CD8-positive, alpha-beta memory T cell (primary cell): ENCODE results near the gene MLH1. TPM values are rescaled to one million over a fixed set of nuclear protein-coding genes. Genes with fewer than 3 reads are reported as not detected.
A peak's percentile ranks its signal among the peaks of the same experiment; 100 is the strongest.

ENCODE experiments used
- CTCF ChIA-PET: fragments of 350-600 bp; sonication (Branson Sonifier 250); formaldehyde crosslinking; loops from one replicate; lab custom pipeline; 2021; ENCODE audit warnings: antibody characterized with exemption; lab: Charles Lee
- POLR2A ChIA-PET: fragments of 350-600 bp; sonication (Branson Sonifier 250); formaldehyde crosslinking; loops from one replicate; lab custom pipeline; 2021; ENCODE audit warnings: antibody characterized with exemption; lab: Charles Lee
- DNase-seq, 5 donors: peaks; one replicate each; pipeline versions ENCODE4 v3.0.0 to v3.0.0-alpha.2; 2020 to 2022; ENCODE audit warnings: mixed read lengths in 1 of 5
- H3K27ac ChIP-seq: one replicate; pipeline ENCODE4 v1.7.0; 2013; ENCODE audit warnings: low read depth, mild to moderate bottlenecking, low read length, moderate library complexity
- H3K27me3 ChIP-seq: 2 replicates; pipeline ENCODE4 v1.7.0; 2013; ENCODE audit warnings: low read length, mild to moderate bottlenecking; ENCODE audit not compliant: insufficient read depth, poor library complexity, severe bottlenecking
- H3K36me3 ChIP-seq: 2 replicates; pipeline ENCODE4 v1.7.0; 2013; ENCODE audit warnings: mild to moderate bottlenecking, low read length, moderate library complexity; ENCODE audit not compliant: insufficient read depth
- H3K4me1 ChIP-seq: 2 replicates; pipeline ENCODE4 v1.7.0; 2013; ENCODE audit warnings: mild to moderate bottlenecking, low read length, moderate library complexity; ENCODE audit not compliant: insufficient read depth
- H3K4me3 ChIP-seq: 2 replicates; pipeline ENCODE4 v1.7.0; 2013; ENCODE audit warnings: mild to moderate bottlenecking, low read length
- H3K9me3 ChIP-seq: 2 replicates; pipeline ENCODE4 v1.7.0; 2013; ENCODE audit warnings: mild to moderate bottlenecking, low read length
- H3K27ac Mint-ChIP-seq, 8 donors: one replicate each; pipeline ENCODE4 v1.8.0; 2020 to 2021; ENCODE audit warnings: mixed read lengths in 8 of 8, mild to moderate bottlenecking in 6 of 8, inconsistent platforms in 3 of 8, moderate library complexity in 3 of 8
- H3K27me3 Mint-ChIP-seq, 2 donors: one replicate each; pipeline ENCODE4 v1.8.0; 2020 to 2021; ENCODE audit warnings: mixed read lengths in 2 of 2, mild to moderate bottlenecking in 1 of 2, moderate library complexity in 1 of 2
- H3K36me3 Mint-ChIP-seq, 3 donors: one replicate each; pipeline ENCODE4 v1.8.0; 2020 to 2021; ENCODE audit warnings: mixed read lengths in 3 of 3, inconsistent platforms in 1 of 3, mild to moderate bottlenecking in 1 of 3
- H3K4me1 Mint-ChIP-seq, 3 donors: one replicate each; pipeline ENCODE4 v1.8.0; 2020 to 2021; ENCODE audit warnings: mixed read lengths in 3 of 3, inconsistent platforms in 1 of 3, mild to moderate bottlenecking in 1 of 3
- H3K4me3 Mint-ChIP-seq, 7 donors: one replicate each; pipeline ENCODE4 v1.8.0; 2020 to 2021; ENCODE audit warnings: mixed read lengths in 7 of 7, mild to moderate bottlenecking in 6 of 7, moderate library complexity in 4 of 7, inconsistent platforms in 2 of 7
- H3K9me3 Mint-ChIP-seq, 5 donors: one replicate each; pipeline ENCODE4 v1.8.0; 2020 to 2022; ENCODE audit warnings: mixed read lengths in 5 of 5, mild to moderate bottlenecking in 3 of 5, moderate library complexity in 2 of 5, inconsistent platforms in 1 of 5
- polyA plus RNA-seq: library from polyadenylated mRNA; unstranded; fragments of 300-500 nt; fragmentation: Illumina TruSeq; gene quantifications from one replicate; pipeline ENCODE4 v1.2.3, GENCODE V29; 2021
- total RNA-seq, 2 experiments: library from RNA; stranded (reverse); gene quantifications; one replicate each; pipeline ENCODE4 v1.2.3, GENCODE V29; 2021

Gene MLH1
- total and polyA plus RNA-seq, 3 experiments from 2014 or later, result 19.5 to 73.2 (median 66.4) TPM

- no peak overlapping the region for H3K27ac ChIP-seq
- H3K9me3 ChIP-seq, result no peaks in the 10 kb centered on the region
- ChIA-PET CTCF (interaction anchor here (1.1 kb wide), 1 partner anchor 10 kb away, joined by 3 read pairs; no protein-coding TSS in a partner anchor), POLR2A (no interaction called here)
- no peak for DNase-seq
- no peaks in the 10 kb centered on the region for H3K4me1 ChIP-seq
- peaks cover 0 to 2% (median 0%) of the 10 kb centered on the region in 3 donors for H3K4me1 Mint-ChIP-seq
- no peak overlapping the region for H3K4me3 ChIP-seq
- no peaks in the 10 kb centered on the region for H3K27me3 Mint-ChIP-seq
- peak overlapping the region in 2 of 8 donors; percentile 67 to 71 for H3K27ac Mint-ChIP-seq
- H3K9me3 Mint-ChIP-seq, result no peaks in the 10 kb centered on the region
- no peak overlapping the region for H3K4me3 Mint-ChIP-seq
- no peaks in the 10 kb centered on the region for H3K27me3 ChIP-seq
- H3K36me3 ChIP-seq, result peaks cover 38% of the 10 kb centered on the region
- H3K36me3 Mint-ChIP-seq, result peaks cover 21 to 85% (median 26%) of the 10 kb centered on the region in 3 donors
Measured at GRCh38 chr3:37014620-37015019, 21.3 kb downstream of the MLH1 start.

DNA sequence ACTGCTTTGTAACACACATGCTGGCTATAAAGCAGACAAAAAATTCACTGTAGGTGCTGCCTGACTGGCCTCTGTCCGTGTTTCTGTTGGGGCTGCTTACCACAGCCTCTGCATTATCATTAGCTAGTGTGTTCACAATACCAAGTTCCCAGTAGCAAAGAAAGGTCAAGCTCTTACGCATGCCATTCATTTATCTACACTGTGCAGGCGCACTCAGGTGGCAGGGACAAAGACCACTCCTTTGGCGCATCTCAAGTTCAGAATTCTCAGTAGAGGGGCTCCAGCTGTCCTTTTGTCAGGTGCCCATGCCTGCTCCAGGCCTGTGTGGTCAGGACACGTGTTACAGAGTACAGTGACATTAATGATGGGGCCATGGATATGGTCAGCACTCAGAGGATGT is 22.3 kb downstream of the MLH1 start:
- Histone ChIP-seq H3K27me3 (no peaks in the 10 kb centered on the region), H3K4me3 (no peak overlapping the region), H3K4me1 (no peaks in the 10 kb centered on the region), H3K9me3 (no peaks in the 10 kb centered on the region), H3K27ac (no peak overlapping the region), H3K36me3 (peaks cover 46% of the 10 kb centered on the region)
- Mint-ChIP-seq H3K36me3 (peaks cover 21 to 92% (median 29%) of the 10 kb centered on the region in 3 donors), H3K27ac (peak overlapping the region in 2 of 8 donors; percentile 23 to 31), H3K4me1 (peaks cover 0 to 2% (median 0%) of the 10 kb centered on the region in 3 donors), H3K4me3 (no peak overlapping the region), H3K27me3 (no peaks in the 10 kb centered on the region), H3K9me3 (no peaks in the 10 kb centered on the region)
- CTCF ChIA-PET, result interaction anchor here (1.1 kb wide), 1 partner anchor 9 kb away, joined by 3 read pairs; no protein-coding TSS in a partner anchor
- DNase-seq, result no peak
- POLR2A ChIA-PET, result no interaction called here

DNA sequence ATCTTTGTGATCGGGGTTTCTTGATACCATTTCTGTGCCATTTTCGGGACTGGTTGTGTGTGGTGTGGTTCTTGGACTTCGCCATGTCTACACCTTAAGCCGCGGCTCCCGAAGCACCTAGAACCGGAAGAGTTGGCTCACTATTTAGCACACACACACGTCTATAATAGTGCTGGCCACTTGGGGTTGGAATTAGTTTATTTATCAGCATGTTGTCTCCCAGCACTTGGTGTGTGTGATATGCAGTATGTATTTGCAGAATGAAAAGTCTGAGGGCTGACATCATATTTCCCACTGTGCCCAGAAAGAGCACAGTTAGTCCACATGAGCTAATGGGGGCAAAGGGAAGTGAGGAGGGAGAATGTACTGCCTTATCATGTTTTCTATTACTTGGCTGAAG is 23.6 kb downstream of the MLH1 start:
- Mint-ChIP-seq H3K4me1 (peaks cover 0 to 2% (median 0%) of the 10 kb centered on the region in 3 donors), H3K27ac (peak overlapping the region in 1 of 8 donors; percentile 54), H3K27me3 (no peaks in the 10 kb centered on the region), H3K36me3 (peaks cover 13 to 94% (median 27%) of the 10 kb centered on the region in 3 donors), H3K9me3 (no peaks in the 10 kb centered on the region), H3K4me3 (no peak overlapping the region)
- H3K4me3 ChIP-seq, result no peak overlapping the region
- no peaks in the 10 kb centered on the region for H3K27me3 ChIP-seq
- H3K27ac ChIP-seq, result no peak overlapping the region
- H3K36me3 ChIP-seq, result peaks cover 55% of the 10 kb centered on the region
- no peaks in the 10 kb centered on the region for H3K4me1 ChIP-seq
- no peak for DNase-seq
- ChIA-PET POLR2A (no interaction called here), CTCF (no interaction called here)
- H3K9me3 ChIP-seq, result no peaks in the 10 kb centered on the region

GRCh38 chr3:37017683-37018082 is 24.4 kb downstream of the MLH1 start:
- Mint-ChIP-seq H3K27me3 (no peaks in the 10 kb centered on the region), H3K27ac (peak overlapping the region in 1 of 8 donors; percentile 8), H3K9me3 (no peaks in the 10 kb centered on the region), H3K4me3 (no peak overlapping the region), H3K4me1 (peaks cover 0 to 2% (median 0%) of the 10 kb centered on the region in 3 donors), H3K36me3 (peaks cover 8 to 94% (median 30%) of the 10 kb centered on the region in 3 donors)
- H3K4me3 ChIP-seq, result no peak overlapping the region
- no peak overlapping the region for H3K27ac ChIP-seq
- H3K9me3 ChIP-seq, result no peaks in the 10 kb centered on the region
- no peaks in the 10 kb centered on the region for H3K4me1 ChIP-seq
- ChIA-PET POLR2A (no interaction called here), CTCF (no interaction called here)
- no peak for DNase-seq
- H3K36me3 ChIP-seq, result peaks cover 48% of the 10 kb centered on the region
- no peaks in the 10 kb centered on the region for H3K27me3 ChIP-seq

DNA sequence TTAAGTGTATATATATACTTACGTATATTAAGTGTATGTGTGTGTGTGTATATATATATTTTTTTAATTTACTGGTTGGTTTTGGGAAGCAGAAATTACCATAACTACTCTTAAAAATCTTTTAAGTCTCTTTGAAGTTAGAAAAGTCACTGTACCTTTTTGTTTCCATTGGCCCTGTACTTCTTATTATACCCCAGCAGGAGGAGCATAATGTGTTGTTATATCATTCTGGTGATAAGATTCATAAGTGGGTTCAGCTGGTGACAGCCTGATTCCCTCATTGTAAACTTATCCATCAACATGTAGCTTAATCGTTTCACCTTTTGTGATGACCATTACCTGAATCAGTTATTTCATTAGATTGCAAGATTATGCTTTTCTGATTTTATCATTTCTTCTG is 30.8 kb downstream of the MLH1 start:
- no peaks in the 10 kb centered on the region for H3K27me3 ChIP-seq
- no peak overlapping the region for H3K27ac ChIP-seq
- Mint-ChIP-seq H3K4me3 (no peak overlapping the region), H3K36me3 (peaks cover 11 to 95% (median 34%) of the 10 kb centered on the region in 3 donors), H3K27me3 (no peaks in the 10 kb centered on the region), H3K27ac (no peak overlapping the region), H3K9me3 (no peaks in the 10 kb centered on the region), H3K4me1 (peaks cover 0 to 4% (median 0%) of the 10 kb centered on the region in 3 donors)
- CTCF ChIA-PET, result interaction anchor here (0.7 to 2.3 kb wide), 5 partner anchors 9 to 232 kb away, joined by 3 to 6 read pairs (median 3); no protein-coding TSS in a partner anchor
- peaks cover 37% of the 10 kb centered on the region for H3K36me3 ChIP-seq
- no peak for DNase-seq
- H3K4me1 ChIP-seq, result no peaks in the 10 kb centered on the region
- H3K9me3 ChIP-seq, result no peaks in the 10 kb centered on the region
- POLR2A ChIA-PET, result no interaction called here
- no peak overlapping the region for H3K4me3 ChIP-seq

- Mint-ChIP-seq H3K27ac (peak overlapping the region in 2 of 8 donors; percentile 17 to 68), H3K4me3 (no peak overlapping the region), H3K9me3 (no peaks in the 10 kb centered on the region), H3K27me3 (no peaks in the 10 kb centered on the region), H3K36me3 (peaks cover 11 to 92% (median 31%) of the 10 kb centered on the region in 3 donors), H3K4me1 (peaks cover 0 to 4% (median 0%) of the 10 kb centered on the region in 3 donors)
- POLR2A ChIA-PET, result no interaction called here
- Histone ChIP-seq H3K36me3 (peaks cover 42% of the 10 kb centered on the region), H3K27me3 (no peaks in the 10 kb centered on the region), H3K9me3 (no peaks in the 10 kb centered on the region), H3K4me3 (no peak overlapping the region), H3K27ac (no peak overlapping the region), H3K4me1 (no peaks in the 10 kb centered on the region)
- no peak for DNase-seq
- CTCF ChIA-PET, result interaction anchor here (0.7 to 2.3 kb wide), 5 partner anchors 10 to 231 kb away, joined by 3 to 6 read pairs (median 3); no protein-coding TSS in a partner anchor
Measured at GRCh38 chr3:37024820-37025405, 31.6 kb downstream of the MLH1 start.

GRCh38 chr3:37025561-37026335 is 32.4 kb downstream of the MLH1 start:
- Histone ChIP-seq H3K27ac (no peak overlapping the region), H3K9me3 (no peaks in the 10 kb centered on the region), H3K27me3 (no peaks in the 10 kb centered on the region), H3K4me3 (no peak overlapping the region), H3K4me1 (no peaks in the 10 kb centered on the region), H3K36me3 (peaks cover 36% of the 10 kb centered on the region)
- Mint-ChIP-seq H3K9me3 (no peaks in the 10 kb centered on the region), H3K4me1 (peaks cover 0 to 4% (median 0%) of the 10 kb centered on the region in 3 donors), H3K36me3 (peaks cover 11 to 92% (median 28%) of the 10 kb centered on the region in 3 donors), H3K27ac (peak overlapping the region in 1 of 8 donors; percentile 27), H3K4me3 (no peak overlapping the region), H3K27me3 (no peaks in the 10 kb centered on the region)
- DNase-seq, result no peak
- CTCF ChIA-PET, result no interaction called here
- POLR2A ChIA-PET, result no interaction called here

DNA sequence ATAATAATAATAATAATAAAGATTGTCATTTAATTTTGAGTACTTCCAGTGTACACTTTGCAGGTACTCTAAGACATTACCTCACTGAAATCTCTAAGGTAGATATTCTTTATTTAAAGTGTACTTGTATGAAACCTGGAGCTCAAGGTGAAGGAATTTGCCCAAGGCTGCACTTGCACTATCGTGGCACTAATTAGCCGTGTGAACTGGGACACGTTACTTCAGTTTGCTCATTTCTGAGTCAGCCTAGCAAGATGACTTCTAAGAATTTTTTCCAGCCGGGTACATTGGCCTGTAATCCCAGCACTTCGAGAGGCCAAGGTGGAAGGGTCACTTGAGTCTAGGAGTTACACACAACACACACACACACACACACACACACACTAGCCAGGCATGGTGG is 33.5 kb downstream of the MLH1 start:
- H3K36me3 ChIP-seq, result peaks cover 37% of the 10 kb centered on the region
- peaks cover 11 to 92% (median 26%) of the 10 kb centered on the region in 3 donors for H3K36me3 Mint-ChIP-seq

More for the DNA sequence above, 33.5 kb downstream of the MLH1 start:
- DNase-seq, result no peak
- Mint-ChIP-seq H3K27ac (no peak overlapping the region), H3K4me1 (peaks cover 0 to 4% (median 0%) of the 10 kb centered on the region in 3 donors), H3K27me3 (no peaks in the 10 kb centered on the region), H3K9me3 (no peaks in the 10 kb centered on the region), H3K4me3 (no peak overlapping the region)
- no peaks in the 10 kb centered on the region for H3K9me3 ChIP-seq
- H3K27ac ChIP-seq, result no peak overlapping the region
- H3K4me3 ChIP-seq, result no peak overlapping the region
- POLR2A ChIA-PET, result interaction anchor here (0.6 kb wide), 1 partner anchor 9 kb away, joined by 4 read pairs; no protein-coding TSS in a partner anchor
- CTCF ChIA-PET, result no interaction called here
- H3K27me3 ChIP-seq, result no peaks in the 10 kb centered on the region
- H3K4me1 ChIP-seq, result no peaks in the 10 kb centered on the region
